H9 (cell line): ENCODE results near the gene GALNT12. TPM values are rescaled to one million over a fixed set of nuclear protein-coding genes. Genes with fewer than 3 reads are reported as not detected.

Experiments used
- DNase-seq: peaks from one replicate; pipeline ENCODE4 v3.0.0-alpha.2; 2017
- H2AFZ ChIP-seq: one replicate; pipeline ENCODE4 v1.6.1; 2013; ENCODE audit warnings: mild to moderate bottlenecking, low read length, control low read depth, moderate library complexity
- H2AK5ac ChIP-seq: 2 replicates; pipeline ENCODE4 v1.6.1; 2013; ENCODE audit warnings: low read length, control low read depth, mixed read lengths; ENCODE audit not compliant: insufficient read length
- H2BK120ac ChIP-seq: one replicate; pipeline ENCODE4 v1.6.1; 2013; ENCODE audit warnings: low read depth, mild to moderate bottlenecking, low read length, control low read depth, inconsistent platforms; ENCODE audit not compliant: poor library complexity, severe bottlenecking
- H2BK12ac ChIP-seq: 2 replicates; pipeline ENCODE4 v1.6.1; 2013; ENCODE audit warnings: low read length, control low read depth, mixed read lengths, low read depth; ENCODE audit not compliant: insufficient read length
- H2BK15ac ChIP-seq: 2 replicates; pipeline ENCODE4 v1.6.1; 2013; ENCODE audit warnings: low read depth, low read length, control low read depth
- H2BK20ac ChIP-seq: one replicate; pipeline ENCODE4 v1.6.1; 2013; ENCODE audit warnings: low read depth, mild to moderate bottlenecking, low read length, control low read depth, inconsistent platforms; ENCODE audit not compliant: poor library complexity, severe bottlenecking
- H2BK5ac ChIP-seq: 2 replicates; pipeline ENCODE4 v1.6.1; 2013; ENCODE audit warnings: low read length, control low read depth, mixed read lengths; ENCODE audit not compliant: insufficient read length
- H3K14ac ChIP-seq: 2 replicates; pipeline ENCODE4 v1.6.1; 2013; ENCODE audit warnings: low read length, control low read depth; ENCODE audit not compliant: insufficient read depth
- H3K18ac ChIP-seq: 2 replicates; pipeline ENCODE4 v1.6.1; 2013; ENCODE audit warnings: low read depth, mild to moderate bottlenecking, mixed read lengths, low read length, control low read depth; ENCODE audit not compliant: insufficient read length
- H3K23ac ChIP-seq: 2 replicates; pipeline ENCODE4 v1.6.1; 2013; ENCODE audit warnings: low read length, control low read depth, mixed read lengths, low read depth; ENCODE audit not compliant: insufficient read length
- H3K23me2 ChIP-seq: 2 replicates; pipeline ENCODE4 v1.6.1; 2013; ENCODE audit warnings: low read depth, mild to moderate bottlenecking, mixed read lengths, low read length, control low read depth; ENCODE audit not compliant: insufficient read length, poor library complexity, severe bottlenecking
- H3K27ac ChIP-seq: 2 replicates; pipeline ENCODE4 v1.5.1; 2013; ENCODE audit warnings: low read length, control low read depth, mixed read lengths, low read depth; ENCODE audit not compliant: insufficient read length
- H3K27me3 ChIP-seq: 2 replicates; pipeline ENCODE4 v1.6.1; 2013; ENCODE audit warnings: low read length, control low read depth, inconsistent platforms; ENCODE audit not compliant: insufficient read depth
- H3K4ac ChIP-seq: 2 replicates; pipeline ENCODE4 v1.6.1; 2013; ENCODE audit warnings: low read depth, mild to moderate bottlenecking, control low read depth, inconsistent platforms, low read length, moderate library complexity
- H3K4me1 ChIP-seq: 2 replicates; pipeline ENCODE4 v1.6.1; 2013; ENCODE audit warnings: low read length, control low read depth, inconsistent platforms; ENCODE audit not compliant: insufficient read depth
- H3K4me2 ChIP-seq: 2 replicates; pipeline ENCODE4 v1.6.1; 2013; ENCODE audit warnings: low read length, control low read depth, mixed read lengths; ENCODE audit not compliant: insufficient read length, insufficient read depth
- H3K56ac ChIP-seq: 2 replicates; pipeline ENCODE4 v1.6.1; 2013; ENCODE audit warnings: low read depth, mild to moderate bottlenecking, mixed read lengths, low read length, control low read depth; ENCODE audit not compliant: insufficient read length
- H3K79me1 ChIP-seq: 2 replicates; pipeline ENCODE4 v1.6.1; 2013; ENCODE audit warnings: low read depth, mild to moderate bottlenecking, moderate library complexity, low read length, control low read depth, inconsistent platforms; ENCODE audit not compliant: insufficient read depth, poor library complexity, severe bottlenecking
- H3K79me2 ChIP-seq: 2 replicates; pipeline ENCODE4 v1.6.1; 2013; ENCODE audit warnings: low read length, control low read depth, inconsistent platforms; ENCODE audit not compliant: insufficient read depth
- H3K9ac ChIP-seq: 2 replicates; pipeline ENCODE4 v1.6.1; 2013; ENCODE audit warnings: low read length, control low read depth, mixed read lengths; ENCODE audit not compliant: insufficient read length; ENCODE audit errors: extremely low read depth
- H3K9me3 ChIP-seq: one replicate; pipeline ENCODE4 v1.6.1; 2013; ENCODE audit warnings: low read depth, low read length, inconsistent platforms; ENCODE audit not compliant: control insufficient read depth
- H3T11ph ChIP-seq: one replicate; pipeline ENCODE4 v1.6.1; 2013; ENCODE audit warnings: mild to moderate bottlenecking, low read length, control low read depth, inconsistent platforms
- H4K20me1 ChIP-seq: one replicate; pipeline ENCODE4 v1.6.1; 2013; ENCODE audit not compliant: control insufficient read depth, insufficient read length, insufficient read depth
- H4K5ac ChIP-seq: 2 replicates; pipeline ENCODE4 v1.6.1; 2013; ENCODE audit warnings: low read depth, mild to moderate bottlenecking, mixed read lengths, low read length, control low read depth; ENCODE audit not compliant: insufficient read length
- H4K8ac ChIP-seq: replicated peaks from 2 replicates; pipeline ENCODE4 v1.6.1; 2013; ENCODE audit warnings: low read length, control low read depth, mixed read lengths, low read depth; ENCODE audit not compliant: insufficient read length
- H4K91ac ChIP-seq: 2 replicates; pipeline ENCODE4 v1.6.1; 2013; ENCODE audit warnings: low read depth, mild to moderate bottlenecking, moderate library complexity, mixed read lengths, low read length, control low read depth; ENCODE audit not compliant: insufficient read length
- H3K27ac Mint-ChIP-seq, 3 experiments: 2 replicates in 2 of 3; 3 replicates in 1 of 3; pipeline ENCODE4 v1.8.0; 2020 to 2021; ENCODE audit warnings: mixed read lengths in 3 of 3, mild to moderate bottlenecking in 1 of 3, moderate library complexity in 1 of 3
- H3K27me3 Mint-ChIP-seq: 2 replicates; pipeline ENCODE4 v1.8.0; 2021; ENCODE audit warnings: low read depth, mild to moderate bottlenecking, moderate library complexity, mixed read lengths
- H3K36me3 Mint-ChIP-seq, 3 experiments: 2 replicates in 2 of 3; 3 replicates in 1 of 3; pipeline ENCODE4 v1.8.0; 2020 to 2021; ENCODE audit warnings: low read depth in 3 of 3, mixed read lengths in 3 of 3; ENCODE audit not compliant: insufficient read depth in 1 of 3
- H3K4me1 Mint-ChIP-seq, 2 experiments: 2 replicates each; pipeline ENCODE4 v1.8.0; 2020; ENCODE audit warnings: mixed read lengths in 2 of 2
- H3K4me3 Mint-ChIP-seq, 2 experiments: 2 replicates in 1 of 2; 3 replicates in 1 of 2; pipeline ENCODE4 v1.8.0; 2020 to 2021; ENCODE audit warnings: mild to moderate bottlenecking in 2 of 2, mixed read lengths in 2 of 2, moderate library complexity in 1 of 2
- H3K9me3 Mint-ChIP-seq, 2 experiments: 2 replicates in 1 of 2; 3 replicates in 1 of 2; pipeline ENCODE4 v1.8.0; 2020; ENCODE audit warnings: mild to moderate bottlenecking in 2 of 2, mixed read lengths in 2 of 2, moderate library complexity in 1 of 2
- whole genome bisulfite sequencing: extraction: QIAGEN DNeasy Blood & Tissue Kit; methylation state at CpG from one replicate; pipeline ENCODE4 v1.1.7; 2013; ENCODE audit warnings: missing lambda C conversion rate, low lambda C conversion rate, mixed read lengths; ENCODE audit not compliant: insufficient read length; ENCODE audit errors: extremely low coverage; 5-methylcytosine and 5-hydroxymethylcytosine counted together
- total RNA-seq: library from RNA; stranded (reverse); gene quantifications from 2 replicates; pipeline ENCODE4 v1.2.1, GENCODE V29; 2021
- TF ChIP-seq, protein P1 (sequence below): fragments of 200-600 bp; sonication (generic); conservative IDR thresholded peaks from 3 replicates; pipeline ENCODE4 v1.8.0; 2021; ENCODE audit warnings: antibody characterized with exemption, mild to moderate bottlenecking

GALNT12 gene
- total RNA-seq, 1 experiment from 2014 or later = 18.0 TPM

DNA sequence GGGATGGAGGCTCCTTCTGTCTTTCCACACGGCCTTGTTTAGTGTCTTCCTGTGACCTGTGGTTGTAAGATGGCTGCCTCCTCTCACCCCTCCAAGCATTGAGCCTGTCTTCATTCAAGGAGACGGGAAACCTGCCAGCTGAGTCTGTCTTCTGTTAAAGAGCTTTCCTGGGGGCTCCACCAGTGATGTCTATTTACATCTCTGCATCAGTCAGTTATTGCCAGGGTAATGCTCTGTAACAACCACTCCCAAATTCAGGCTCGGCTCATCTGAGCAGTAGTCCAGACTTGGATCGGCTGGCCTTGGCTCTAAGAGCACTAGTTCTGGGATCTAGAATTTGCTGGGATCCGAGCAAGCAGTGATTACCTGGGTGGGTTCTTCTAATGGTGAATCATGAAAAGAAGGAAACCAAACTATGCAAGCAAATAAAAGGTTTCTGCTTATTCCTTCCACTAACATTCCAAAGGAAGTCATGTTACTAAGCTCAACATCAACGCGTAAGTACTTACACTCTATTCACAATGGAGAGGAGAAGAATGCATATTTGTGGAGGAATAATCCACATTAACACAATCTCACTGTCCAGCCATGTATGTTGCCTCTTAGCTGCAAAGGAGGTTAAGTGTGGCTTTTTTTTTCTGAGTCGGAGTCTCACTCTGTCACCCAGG, 61.7 kb downstream of the GALNT12 start:
- WGBS = no CpG with 5 or more reads among the region's 8 CpGs
- Histone ChIP-seq H3K9ac (no peak overlapping the region), H3K79me2 (no peaks in the 10 kb centered on the region), H4K91ac (no peak overlapping the region), H2BK120ac (no peak overlapping the region), H2AK5ac (no peak overlapping the region), H3K9me3 (no peaks in the 10 kb centered on the region), H4K5ac (no peak overlapping the region), H3K18ac (no peak overlapping the region), H3K23ac (no peak overlapping the region), H3K27ac (no peak overlapping the region), H2BK5ac (no peak overlapping the region), H3T11ph (no peak overlapping the region), H2AFZ (no peak overlapping the region), H3K56ac (no peak overlapping the region), H3K4me1 (no peaks in the 10 kb centered on the region), H4K20me1 (no peaks in the 10 kb centered on the region), H3K27me3 (no peaks in the 10 kb centered on the region), H2BK15ac (no peak overlapping the region), H3K79me1 (no peaks in the 10 kb centered on the region), H4K8ac (no peak overlapping the region), H2BK20ac (no peak overlapping the region), H3K4ac (no peak overlapping the region), H3K4me2 (no peak overlapping the region), H3K14ac (no peak overlapping the region), H2BK12ac (no peak overlapping the region), H3K23me2 (no peaks in the 10 kb centered on the region)
- no peak for DNase-seq
- Mint-ChIP-seq H3K9me3 (peaks cover 0 to 5% of the 10 kb centered on the region in 2 experiments; a peak in 4 of 5 replicates), H3K27ac (no peak overlapping the region), H3K36me3 (no peaks in the 10 kb centered on the region), H3K4me3 (no peak overlapping the region), H3K27me3 (peaks cover 26% of the 10 kb centered on the region), H3K4me1 (no peaks in the 10 kb centered on the region)
- TF ChIP-seq, protein P1, sequence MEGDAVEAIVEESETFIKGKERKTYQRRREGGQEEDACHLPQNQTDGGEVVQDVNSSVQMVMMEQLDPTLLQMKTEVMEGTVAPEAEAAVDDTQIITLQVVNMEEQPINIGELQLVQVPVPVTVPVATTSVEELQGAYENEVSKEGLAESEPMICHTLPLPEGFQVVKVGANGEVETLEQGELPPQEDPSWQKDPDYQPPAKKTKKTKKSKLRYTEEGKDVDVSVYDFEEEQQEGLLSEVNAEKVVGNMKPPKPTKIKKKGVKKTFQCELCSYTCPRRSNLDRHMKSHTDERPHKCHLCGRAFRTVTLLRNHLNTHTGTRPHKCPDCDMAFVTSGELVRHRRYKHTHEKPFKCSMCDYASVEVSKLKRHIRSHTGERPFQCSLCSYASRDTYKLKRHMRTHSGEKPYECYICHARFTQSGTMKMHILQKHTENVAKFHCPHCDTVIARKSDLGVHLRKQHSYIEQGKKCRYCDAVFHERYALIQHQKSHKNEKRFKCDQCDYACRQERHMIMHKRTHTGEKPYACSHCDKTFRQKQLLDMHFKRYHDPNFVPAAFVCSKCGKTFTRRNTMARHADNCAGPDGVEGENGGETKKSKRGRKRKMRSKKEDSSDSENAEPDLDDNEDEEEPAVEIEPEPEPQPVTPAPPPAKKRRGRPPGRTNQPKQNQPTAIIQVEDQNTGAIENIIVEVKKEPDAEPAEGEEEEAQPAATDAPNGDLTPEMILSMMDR = no peak
